GM21515 (cell line): ENCODE measurements around the gene ZBTB4.

ENCODE experiments used
- ATAC-seq: cut with Tn5 transposase; IDR thresholded peaks from one replicate; pipeline ENCODE4 v1.9.1; 2021; ENCODE audit not compliant: unreplicated experiment

ZBTB4 gene, protein sequence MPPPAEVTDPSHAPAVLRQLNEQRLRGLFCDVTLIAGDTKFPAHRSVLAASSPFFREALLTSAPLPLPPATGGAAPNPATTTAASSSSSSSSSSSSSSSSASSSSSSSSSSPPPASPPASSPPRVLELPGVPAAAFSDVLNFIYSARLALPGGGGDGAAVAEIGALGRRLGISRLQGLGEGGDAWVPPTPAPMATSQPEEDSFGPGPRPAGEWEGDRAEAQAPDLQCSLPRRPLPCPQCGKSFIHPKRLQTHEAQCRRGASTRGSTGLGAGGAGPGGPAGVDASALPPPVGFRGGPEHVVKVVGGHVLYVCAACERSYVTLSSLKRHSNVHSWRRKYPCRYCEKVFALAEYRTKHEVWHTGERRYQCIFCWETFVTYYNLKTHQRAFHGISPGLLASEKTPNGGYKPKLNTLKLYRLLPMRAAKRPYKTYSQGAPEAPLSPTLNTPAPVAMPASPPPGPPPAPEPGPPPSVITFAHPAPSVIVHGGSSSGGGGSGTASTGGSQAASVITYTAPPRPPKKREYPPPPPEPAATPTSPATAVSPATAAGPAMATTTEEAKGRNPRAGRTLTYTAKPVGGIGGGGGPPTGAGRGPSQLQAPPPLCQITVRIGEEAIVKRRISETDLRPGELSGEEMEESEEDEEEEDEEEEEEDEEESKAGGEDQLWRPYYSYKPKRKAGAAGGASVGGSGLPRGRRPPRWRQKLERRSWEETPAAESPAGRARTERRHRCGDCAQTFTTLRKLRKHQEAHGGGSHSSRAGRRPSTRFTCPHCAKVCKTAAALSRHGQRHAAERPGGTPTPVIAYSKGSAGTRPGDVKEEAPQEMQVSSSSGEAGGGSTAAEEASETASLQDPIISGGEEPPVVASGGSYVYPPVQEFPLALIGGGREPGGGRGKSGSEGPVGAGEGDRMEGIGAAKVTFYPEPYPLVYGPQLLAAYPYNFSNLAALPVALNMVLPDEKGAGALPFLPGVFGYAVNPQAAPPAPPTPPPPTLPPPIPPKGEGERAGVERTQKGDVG

DNA sequence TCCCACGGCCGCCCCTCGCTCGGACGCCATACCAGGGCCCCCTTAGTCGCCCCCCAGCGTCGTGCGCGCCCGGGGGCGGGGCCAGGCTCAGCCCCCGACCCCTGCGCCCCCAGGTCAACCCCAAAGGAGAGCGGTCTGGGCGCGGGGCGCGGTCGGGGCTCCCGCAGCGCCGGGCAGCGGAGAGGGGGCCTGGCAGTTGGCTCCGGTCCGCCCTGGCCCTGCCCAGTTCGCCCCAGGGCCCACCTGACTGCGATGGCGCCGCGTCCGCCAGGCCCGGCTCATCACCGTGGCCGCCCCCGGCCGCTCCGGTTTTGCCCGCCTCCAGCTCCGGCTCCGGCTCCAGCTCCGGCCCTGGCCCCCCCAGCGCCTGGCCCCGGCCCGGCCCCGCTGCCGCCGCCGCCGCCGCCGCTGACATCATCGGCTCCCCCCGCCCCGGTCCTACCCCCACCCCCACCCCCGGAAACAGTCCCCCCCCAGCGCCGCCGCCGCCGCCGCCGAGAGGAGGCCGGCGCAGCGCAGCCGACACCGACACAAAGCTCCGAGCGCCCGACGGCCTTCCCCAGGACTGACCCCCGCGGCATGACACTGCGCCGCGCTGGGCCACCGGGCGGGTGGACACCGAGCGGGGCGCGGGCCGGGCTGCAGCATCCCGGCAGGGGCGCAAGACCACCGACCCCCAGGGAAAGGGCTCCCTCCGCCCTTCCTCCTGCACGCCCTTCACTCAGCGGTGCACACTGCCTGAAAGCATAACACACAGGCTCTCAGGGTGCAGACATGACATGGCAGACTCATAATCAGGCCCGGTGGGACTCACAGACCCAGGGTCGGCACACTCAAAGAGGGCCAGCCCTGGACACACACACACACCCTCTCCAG is at the start of gene ZBTB4:
Gene ZBTB4 (minus strand): TSS at position 419 of the 876 bp plus-strand sequence. CDS start 12,830 bp downstream, outside the sequence.
- no peak for ATAC-seq

DNA sequence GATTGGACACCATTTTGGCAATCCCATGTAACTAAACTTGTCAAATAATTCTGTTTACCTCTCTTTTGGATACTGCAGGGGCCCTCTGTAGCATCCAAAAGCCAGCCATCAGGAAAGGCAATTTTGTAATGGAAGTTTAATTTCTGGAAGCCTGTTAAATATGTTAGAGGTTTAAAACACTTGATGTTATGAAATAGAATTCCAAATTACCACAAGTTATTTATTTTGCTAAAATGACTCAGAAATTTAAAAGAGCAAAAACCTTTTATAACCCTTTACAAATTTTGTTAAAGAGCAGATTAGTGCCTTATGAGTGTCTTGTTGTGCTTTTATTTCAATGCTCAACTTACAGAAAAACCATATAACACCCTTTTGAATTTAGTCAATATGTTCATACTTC is 49.4 kb upstream of the ZBTB4 start:
- ATAC-seq, result no peak

DNA sequence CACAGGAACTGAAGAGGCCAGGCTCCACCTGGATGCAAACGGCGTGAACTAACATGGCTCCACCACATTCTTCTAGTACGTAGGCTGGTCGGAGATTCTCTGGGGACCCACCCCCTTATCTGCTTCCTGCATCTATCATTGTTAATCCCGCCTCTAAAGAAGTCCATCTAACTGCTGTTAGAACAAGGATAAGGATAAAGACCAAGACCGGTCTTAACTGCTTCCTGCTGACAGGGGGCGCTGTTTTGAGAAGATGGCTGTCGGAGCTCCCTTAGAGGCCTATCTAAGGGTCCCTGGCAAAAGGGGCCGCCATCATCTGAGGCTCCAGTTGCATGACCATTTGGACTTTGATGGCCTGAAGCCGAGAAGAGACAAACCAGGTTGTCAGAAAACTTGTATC is 43.6 kb upstream of the ZBTB4 start:
- no peak for ATAC-seq

DNA sequence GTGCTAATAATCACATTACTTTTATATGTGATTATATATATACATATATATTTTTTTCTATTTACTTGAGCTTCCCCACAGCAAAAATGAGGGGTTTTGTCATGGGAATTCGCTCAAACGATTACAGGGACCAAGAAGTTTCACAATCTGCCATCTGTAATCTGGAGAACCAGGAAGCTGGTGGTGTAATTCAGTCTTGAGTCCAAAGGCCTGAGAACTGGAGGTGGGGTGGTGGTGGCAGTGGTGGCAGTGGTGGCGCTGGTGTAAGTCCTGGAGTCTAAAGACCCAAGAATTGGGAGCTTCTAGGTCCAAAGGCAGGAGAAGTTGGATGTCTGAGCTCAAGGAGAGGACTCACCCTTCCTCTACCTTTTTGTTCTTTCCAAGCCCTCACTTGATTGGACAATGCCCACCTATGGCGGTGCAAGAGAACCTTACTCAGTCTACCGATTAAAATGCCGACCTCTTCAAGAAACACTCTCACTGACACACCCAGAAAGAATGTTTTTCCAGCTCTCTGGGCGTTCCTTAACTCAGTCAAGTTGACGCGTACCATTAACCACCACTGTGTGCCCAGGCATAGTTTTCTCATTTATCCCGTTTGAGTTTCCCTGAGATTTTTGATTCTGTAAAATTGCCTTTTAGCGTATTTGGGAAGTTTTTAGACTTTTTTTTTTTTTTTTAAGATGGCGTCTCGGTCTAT is 36.6 kb upstream of the ZBTB4 start:
- ATAC-seq, result no peak

DNA sequence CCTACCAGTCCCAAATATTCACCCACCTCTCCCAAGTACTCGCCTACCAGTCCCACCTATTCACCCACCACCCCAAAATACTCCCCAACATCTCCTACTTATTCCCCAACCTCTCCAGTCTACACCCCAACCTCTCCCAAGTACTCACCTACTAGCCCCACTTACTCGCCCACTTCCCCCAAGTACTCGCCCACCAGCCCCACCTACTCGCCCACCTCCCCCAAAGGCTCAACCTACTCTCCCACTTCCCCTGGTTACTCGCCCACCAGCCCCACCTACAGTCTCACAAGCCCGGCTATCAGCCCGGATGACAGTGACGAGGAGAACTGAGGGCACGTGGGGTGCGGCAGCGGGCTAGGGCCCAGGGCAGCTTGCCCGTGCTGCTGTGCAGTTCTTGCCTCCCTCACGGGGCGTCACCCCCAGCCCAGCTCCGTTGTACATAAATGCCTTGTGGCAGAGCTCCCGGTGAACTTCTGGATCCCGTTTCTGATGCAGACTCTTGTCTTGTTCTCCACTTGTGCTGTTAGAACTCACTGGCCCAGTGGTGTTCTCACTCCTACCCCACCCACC is 34.5 kb upstream of the ZBTB4 start:
- ATAC-seq, result no peak

DNA sequence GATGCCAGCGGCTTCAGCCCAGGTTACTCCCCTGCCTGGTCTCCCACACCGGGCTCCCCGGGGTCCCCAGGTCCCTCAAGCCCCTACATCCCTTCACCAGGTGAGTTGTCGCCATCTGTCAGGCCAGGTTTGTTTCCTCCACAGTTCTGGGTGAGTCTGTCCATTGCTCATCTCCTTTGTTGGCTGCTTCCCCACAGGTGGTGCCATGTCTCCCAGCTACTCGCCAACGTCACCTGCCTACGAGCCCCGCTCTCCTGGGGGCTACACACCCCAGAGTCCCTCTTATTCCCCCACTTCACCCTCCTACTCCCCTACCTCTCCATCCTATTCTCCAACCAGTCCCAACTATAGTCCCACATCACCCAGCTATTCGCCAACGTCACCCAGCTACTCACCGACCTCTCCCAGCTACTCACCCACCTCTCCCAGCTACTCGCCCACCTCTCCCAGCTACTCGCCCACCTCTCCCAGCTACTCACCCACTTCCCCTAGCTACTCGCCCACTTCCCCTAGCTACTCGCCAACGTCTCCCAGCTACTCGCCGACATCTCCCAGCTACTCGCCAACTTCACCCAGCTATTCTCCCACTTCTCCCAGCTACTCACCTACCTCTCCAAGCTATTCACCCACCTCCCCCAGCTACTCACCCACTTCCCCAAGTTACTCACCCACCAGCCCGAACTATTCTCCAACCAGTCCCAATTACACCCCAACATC is 33.6 kb upstream of the ZBTB4 start:
- ATAC-seq, result no peak

DNA sequence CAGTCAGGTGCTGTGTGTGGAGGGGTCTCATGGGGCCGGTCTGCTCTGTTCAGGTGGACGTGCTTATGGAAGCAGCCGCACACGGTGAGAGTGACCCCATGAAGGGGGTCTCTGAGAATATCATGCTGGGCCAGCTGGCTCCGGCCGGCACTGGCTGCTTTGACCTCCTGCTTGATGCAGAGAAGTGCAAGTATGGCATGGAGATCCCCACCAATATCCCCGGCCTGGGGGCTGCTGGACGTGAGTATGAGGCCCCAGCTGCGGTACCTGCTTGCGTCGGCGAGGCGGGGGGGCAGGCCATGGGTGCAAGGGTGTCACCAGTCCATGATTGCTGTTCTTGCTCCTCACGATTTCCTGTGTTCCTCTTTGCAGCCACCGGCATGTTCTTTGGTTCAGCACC is 32.7 kb upstream of the ZBTB4 start:
- no peak for ATAC-seq

DNA sequence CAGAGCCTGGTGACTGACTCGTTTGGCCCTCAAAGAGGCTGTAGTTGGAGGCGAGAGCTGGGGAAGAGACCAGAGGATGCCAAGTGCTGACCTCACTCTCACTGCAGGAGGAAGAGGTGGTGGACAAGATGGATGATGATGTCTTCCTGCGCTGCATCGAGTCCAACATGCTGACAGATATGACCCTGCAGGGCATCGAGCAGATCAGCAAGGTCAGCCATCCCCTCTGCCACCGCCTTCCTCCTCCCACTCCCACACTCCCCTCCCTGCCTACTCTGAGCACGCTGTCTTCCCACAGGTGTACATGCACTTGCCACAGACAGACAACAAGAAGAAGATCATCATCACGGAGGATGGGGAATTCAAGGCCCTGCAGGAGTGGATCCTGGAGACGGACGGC is 31.7 kb upstream of the ZBTB4 start:
- no peak for ATAC-seq

DNA sequence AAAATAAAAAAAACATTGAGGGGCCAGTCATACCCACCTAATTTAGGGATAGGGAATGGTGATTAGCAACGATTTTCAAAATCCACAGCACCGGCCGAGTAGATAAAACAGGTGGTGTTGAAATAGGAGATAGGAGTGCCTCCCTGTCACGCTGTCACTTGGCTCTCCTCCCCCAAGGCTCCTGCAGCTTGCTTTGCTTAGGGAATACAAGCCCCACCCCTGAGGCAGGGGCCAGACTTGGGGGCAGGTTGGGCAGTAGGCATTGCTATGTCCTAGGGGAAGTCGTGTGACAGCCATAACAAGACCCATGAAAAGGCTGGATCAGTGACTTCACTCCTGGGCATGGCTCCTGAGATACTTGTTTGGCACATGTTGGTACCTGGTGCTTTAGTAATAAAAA is 30.5 kb upstream of the ZBTB4 start:
- no peak for ATAC-seq

DNA sequence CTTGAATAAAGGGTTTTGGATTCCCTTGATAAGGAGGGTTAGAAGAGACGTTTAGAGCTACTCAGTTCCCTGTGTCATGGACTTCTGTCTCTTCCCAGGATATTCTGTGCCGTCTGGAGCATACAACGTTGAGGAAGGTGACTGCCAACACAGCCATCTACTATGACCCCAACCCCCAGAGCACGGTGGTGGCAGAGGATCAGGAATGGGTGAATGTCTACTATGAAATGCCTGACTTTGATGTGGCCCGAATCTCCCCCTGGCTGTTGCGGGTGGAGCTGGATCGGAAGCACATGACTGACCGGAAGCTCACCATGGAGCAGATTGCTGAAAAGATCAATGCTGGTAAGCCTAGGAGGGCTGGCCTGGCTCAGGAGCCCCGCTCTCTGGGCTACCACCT is 29.4 kb upstream of the ZBTB4 start:
- no peak for ATAC-seq

DNA sequence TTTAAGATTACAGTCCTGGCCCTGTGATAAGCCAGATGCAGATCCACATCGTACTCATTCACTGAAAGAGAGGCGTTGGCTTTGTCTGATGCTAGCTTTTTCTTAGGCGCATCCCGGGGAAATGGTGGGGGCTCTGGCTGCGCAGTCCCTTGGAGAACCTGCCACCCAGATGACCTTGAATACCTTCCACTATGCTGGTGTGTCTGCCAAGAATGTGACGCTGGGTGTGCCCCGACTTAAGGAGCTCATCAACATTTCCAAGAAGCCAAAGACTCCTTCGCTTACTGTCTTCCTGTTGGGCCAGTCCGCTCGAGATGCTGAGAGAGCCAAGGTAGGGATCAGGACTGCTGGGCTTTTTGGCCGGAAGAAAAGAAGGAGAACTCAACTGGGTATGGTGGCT is 28.7 kb upstream of the ZBTB4 start:
- ATAC-seq, result no peak

DNA sequence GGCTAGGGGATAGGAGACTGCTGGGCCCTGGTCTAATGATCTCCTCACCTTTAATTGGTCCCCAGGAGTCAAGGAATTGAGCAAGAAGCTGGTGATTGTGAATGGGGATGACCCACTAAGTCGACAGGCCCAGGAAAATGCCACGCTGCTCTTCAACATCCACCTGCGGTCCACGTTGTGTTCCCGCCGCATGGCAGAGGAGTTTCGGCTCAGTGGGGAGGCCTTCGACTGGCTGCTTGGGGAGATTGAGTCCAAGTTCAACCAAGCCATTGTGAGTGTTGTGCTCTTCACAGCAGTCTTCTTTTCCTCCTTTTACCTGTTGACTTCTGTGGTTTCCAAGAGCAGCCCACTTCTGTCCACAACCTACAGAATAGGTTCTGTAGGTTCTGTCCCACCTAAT is 24.1 kb upstream of the ZBTB4 start:
- ATAC-seq, result no peak

DNA sequence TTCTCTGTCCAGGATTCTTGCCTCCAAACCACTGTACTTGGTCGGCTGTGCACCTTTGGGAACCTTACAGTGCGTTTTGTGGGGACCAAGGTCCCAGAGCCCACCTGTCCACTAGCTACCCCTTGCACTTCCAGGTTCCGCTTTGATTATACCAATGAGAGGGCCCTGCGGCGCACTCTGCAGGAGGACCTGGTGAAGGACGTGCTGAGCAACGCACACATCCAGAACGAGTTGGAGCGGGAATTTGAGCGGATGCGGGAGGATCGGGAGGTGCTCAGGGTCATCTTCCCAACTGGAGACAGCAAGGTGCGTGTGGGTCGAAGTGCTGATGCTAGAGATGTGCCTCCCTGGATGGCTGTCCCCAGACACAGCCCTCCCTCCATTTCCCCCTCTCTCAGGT is 23.6 kb upstream of the ZBTB4 start:
- no peak for ATAC-seq

DNA sequence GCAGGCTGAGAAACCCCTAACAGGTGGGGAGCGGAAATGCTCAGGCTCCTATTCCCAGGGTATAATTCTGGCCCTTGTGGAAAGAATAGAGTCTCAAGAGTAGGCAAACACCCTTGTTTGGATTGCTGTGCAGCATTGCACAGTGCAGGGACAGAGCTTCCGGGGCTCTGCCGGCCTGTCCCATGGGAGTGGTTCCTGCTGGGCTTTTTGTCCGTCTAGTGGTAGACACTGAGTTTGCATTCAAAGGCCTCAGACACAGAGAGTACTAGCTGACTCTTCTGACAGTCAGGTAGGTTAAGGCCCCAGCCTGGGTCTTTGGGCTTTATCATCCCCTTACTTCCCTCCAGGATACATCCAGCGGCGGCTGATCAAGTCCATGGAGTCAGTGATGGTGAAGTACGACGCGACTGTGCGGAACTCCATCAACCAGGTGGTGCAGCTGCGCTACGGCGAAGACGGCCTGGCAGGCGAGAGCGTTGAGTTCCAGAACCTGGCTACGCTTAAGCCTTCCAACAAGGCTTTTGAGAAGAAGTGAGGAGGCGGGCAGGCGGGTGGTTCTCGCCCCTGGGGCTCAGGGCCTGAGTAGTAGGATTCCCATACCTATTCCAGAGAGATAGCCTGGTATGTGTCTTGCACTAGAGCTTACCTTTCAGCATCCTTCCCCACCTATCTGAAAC is 22.9 kb upstream of the ZBTB4 start:
- ATAC-seq, result no peak

DNA sequence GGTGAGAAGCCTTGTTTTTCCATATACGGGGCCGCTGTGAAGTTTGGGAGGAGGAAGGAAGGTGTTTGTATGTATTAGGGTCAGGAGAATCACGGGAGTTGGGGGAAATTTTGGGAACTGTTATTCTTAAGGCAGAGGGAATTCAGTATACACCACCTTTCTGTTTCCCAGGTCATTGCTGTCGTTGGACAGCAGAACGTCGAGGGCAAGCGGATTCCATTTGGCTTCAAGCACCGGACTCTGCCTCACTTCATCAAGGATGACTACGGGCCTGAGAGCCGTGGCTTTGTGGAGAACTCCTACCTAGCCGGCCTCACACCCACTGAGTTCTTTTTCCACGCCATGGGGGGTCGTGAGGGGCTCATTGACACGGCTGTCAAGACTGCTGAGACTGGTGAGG is 22.3 kb upstream of the ZBTB4 start:
- ATAC-seq, result no peak

DNA sequence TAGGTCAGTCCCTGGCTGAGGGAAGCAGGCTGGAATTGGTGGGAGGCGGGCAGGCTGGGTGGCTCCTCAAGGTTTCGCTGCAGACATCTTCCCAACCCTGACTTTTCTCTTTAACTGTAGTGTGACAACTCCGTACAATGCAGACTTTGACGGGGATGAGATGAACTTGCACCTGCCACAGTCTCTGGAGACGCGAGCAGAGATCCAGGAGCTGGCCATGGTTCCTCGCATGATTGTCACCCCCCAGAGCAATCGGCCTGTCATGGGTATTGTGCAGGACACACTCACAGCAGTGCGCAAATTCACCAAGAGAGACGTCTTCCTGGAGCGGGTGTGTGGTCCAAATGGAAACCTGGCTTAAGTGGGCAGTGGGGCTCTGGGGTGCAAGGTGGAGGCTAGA is 19.7 kb upstream of the ZBTB4 start:
- no peak for ATAC-seq

DNA sequence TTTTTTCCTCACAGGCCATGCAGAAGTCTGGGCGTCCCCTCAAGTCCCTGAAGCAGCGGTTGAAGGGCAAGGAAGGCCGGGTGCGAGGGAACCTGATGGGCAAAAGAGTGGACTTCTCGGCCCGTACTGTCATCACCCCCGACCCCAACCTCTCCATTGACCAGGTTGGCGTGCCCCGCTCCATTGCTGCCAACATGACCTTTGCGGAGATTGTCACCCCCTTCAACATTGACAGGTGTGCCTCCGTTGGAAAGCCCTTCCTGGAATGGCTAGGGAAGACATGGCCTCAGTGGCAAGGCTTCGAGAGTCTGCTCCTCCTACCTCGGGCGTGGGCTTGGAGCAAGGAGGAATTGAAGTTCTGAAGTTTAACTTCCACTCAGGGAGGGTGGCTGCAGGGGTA is 18.2 kb upstream of the ZBTB4 start:
- ATAC-seq, result no peak

DNA sequence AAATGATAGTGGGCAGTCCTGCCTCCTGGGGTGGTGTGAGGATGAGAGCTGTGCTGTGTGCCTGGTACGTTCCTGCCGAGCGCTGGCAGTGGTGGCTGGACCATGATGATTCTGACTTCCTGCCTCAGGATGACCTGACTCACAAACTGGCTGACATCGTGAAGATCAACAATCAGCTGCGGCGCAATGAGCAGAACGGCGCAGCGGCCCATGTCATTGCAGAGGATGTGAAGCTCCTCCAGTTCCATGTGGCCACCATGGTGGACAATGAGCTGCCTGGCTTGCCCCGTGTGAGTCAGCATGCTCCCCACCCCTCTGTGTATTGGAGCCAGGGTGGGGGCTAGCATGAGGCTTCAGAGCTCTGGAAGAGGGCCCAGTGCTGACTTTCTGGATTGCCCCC is 17.8 kb upstream of the ZBTB4 start:
- no peak for ATAC-seq
